GM12875 (cell line): Measurements from ENCODE around the gene TENM3.

Source experiments
- H3K4me3 ChIP-seq: one replicate; pipeline ENCODE4 v1.5.1; 2011; ENCODE audit warnings: low read depth, low read length, control low read depth
- TF ChIP-seq, protein P1 (sequence below): IDR thresholded peaks from 2 replicates; pipeline ENCODE4 v1.5.1; 2011; ENCODE audit warnings: low read depth, mild to moderate bottlenecking, control low read depth, inconsistent platforms, low read length, moderate library complexity, borderline replicate concordance; ENCODE audit not compliant: insufficient read depth

TENM3 gene

DNA sequence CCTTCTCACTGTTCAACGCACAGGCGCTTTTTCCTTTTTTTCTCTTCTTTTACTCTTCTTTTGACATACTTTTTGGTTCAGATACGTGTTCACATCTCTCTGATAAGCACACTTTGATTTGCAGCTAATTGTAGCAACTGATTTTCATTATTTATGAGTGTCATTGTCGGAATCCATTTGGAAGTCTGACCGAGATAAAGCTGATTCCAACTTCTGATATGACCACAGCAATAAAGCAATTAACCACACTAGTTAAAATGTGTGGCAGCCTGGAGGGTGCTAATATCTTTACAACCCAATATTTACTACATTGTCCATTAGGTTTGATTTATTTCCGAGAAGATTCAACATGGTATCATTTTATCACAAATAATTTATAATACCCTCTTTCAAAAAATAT lies 101.8 kb downstream of the TENM3 start:
- no peak overlapping the region for H3K4me3 ChIP-seq
- TF ChIP-seq, protein P1, sequence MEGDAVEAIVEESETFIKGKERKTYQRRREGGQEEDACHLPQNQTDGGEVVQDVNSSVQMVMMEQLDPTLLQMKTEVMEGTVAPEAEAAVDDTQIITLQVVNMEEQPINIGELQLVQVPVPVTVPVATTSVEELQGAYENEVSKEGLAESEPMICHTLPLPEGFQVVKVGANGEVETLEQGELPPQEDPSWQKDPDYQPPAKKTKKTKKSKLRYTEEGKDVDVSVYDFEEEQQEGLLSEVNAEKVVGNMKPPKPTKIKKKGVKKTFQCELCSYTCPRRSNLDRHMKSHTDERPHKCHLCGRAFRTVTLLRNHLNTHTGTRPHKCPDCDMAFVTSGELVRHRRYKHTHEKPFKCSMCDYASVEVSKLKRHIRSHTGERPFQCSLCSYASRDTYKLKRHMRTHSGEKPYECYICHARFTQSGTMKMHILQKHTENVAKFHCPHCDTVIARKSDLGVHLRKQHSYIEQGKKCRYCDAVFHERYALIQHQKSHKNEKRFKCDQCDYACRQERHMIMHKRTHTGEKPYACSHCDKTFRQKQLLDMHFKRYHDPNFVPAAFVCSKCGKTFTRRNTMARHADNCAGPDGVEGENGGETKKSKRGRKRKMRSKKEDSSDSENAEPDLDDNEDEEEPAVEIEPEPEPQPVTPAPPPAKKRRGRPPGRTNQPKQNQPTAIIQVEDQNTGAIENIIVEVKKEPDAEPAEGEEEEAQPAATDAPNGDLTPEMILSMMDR: no peak

DNA sequence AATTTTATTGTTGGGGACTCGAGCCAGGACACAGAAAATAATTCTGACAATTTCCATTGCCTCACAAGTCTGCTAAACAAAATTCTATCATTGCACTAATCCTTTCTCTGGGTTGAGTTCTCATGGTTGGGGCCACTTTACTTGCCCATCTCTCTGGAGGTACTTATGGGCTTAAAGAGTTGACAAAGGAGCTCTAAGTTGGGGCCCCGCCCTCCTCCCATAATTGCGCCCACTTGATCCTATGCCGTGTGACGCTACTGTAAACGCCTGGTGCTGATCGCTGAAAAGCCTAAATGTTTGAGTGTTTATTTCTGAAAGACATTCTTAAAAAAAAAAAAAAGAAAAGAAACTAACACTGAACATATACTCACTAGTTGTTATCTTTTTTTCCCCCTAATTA lies 103.0 kb downstream of the TENM3 start:
- H3K4me3 ChIP-seq: no peak overlapping the region
- TF ChIP-seq, protein P1: no peak

DNA sequence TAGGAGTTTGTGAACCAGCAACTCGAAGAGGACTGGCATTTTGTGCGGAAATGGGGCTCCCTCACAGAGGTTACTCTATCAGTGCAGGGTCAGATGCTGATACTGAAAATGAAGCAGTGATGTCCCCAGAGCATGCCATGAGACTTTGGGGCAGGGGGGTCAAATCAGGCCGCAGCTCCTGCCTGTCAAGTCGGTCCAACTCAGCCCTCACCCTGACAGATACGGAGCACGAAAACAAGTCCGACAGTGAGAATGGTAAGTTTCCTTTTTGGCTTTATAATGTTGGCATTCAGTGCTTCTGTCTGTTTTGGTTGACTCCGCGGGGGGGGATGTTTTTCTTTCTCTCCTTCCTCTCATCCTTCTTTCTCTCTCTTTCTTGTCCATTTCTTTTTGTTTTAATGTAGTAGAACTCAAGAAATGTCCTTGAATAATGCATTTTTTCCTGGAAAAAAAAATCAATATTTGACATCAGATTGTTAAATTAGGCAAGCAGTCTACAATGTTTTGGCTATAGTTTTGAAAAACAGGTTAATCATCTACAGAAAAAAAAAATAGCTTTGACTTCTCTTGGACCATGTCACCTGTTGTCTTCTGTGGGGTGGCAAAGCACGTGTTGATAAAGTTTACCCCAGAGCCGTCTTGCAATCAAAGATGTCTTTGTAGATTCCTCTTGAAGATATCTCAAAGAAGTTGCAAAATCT lies 103.6 kb downstream of the TENM3 start:
- no peak overlapping the region for H3K4me3 ChIP-seq
- TF ChIP-seq, protein P1: no peak

DNA sequence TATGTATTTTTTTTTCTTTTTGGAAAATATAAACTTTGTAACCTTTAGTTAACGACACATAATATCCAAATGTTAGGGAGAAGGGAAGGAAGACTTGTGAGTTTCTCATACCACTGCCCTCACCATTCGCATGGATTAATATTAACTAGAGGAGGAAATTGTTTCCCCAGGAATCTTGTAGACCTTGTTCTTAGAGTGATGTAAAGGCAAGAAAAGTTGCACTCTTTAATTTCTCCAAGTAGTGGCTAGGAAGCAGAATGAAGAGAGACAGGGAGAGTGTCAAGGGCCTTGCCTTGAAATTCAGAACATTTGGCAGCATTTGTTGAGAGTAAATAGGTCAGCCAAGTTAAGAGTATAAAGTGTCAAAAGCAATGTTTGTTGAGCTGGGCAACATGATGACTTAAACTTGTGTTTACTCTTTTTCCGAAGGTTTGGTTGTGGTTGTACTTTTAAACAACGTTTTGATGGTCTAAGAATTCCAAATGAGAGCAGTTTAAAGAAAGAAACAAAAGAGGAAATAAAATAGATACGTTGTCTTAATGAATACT lies 105.7 kb downstream of the TENM3 start:
- TF ChIP-seq, protein P1: no peak
- no peak overlapping the region for H3K4me3 ChIP-seq

DNA sequence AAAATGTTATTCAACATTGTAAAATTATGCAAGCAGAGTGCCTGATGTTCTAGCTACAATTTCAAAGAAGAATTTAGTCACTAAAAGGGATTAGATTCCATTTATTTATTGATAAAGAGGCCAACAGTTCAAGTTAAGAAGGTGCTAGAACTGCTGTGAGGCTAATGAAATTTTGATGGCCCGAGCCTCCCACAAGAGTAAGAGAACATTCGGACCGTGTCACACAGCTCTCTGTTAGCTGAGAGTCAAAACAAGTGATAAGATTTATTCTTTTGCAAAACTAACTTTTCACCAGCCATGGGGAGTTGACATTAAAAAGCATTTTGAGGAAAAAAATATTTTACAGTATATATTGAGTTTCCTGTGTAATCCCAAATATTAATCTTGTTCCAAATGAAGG lies 106.8 kb downstream of the TENM3 start:
- no peak overlapping the region for H3K4me3 ChIP-seq
- TF ChIP-seq, protein P1: no peak

DNA sequence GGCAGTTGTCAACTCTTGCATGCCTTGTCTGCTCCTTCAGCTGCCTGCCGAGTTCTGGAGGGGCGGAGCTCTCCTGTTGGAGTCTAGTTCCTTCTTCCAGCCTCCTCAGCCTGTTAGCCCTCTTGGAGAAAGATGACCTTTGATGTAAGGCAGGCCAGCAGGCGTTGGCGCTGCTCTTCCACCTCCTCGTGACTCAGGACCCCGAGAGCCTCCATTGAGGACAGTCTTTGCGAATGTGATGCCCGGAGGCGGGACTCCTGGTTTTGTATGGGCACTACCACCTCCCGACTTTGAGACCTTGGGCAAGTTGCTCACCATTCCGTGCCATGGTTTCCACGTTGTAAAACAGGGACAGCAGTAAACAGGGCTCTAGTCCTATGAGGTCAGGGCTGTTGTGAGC lies 108.3 kb downstream of the TENM3 start:
- H3K4me3 ChIP-seq: no peak overlapping the region
- TF ChIP-seq, protein P1: no peak

DNA sequence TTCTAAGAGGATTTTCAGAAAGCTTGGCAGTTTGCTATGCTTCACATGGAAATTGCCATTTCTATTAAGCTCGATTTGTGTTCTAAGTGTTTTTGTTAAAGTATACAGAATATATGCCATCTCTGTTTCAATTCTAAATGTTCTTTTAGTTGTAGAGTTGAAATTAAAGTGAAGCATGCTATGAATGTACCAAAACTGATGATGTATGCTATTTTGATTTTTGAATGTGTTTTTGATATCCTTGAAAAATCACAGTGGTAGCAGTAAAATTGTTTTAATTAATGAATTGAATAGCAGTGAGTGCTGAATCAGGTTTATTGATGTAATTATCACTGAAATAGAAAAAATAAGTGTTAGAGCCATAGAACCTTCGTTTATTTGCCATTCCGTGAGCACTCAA lies 110.9 kb downstream of the TENM3 start:
- no peak overlapping the region for H3K4me3 ChIP-seq
- TF ChIP-seq, protein P1: no peak
